ENCODE measurements around the gene HOXA9. TPM values are rescaled to one million over a fixed set of nuclear protein-coding genes. Genes with fewer than 3 reads are reported as not detected.

Gene HOXA9
- total RNA-seq, 6 donors from 2014 or later: 0.30 to 6.1 (median 0.49) TPM; not detected in 1

DNA sequence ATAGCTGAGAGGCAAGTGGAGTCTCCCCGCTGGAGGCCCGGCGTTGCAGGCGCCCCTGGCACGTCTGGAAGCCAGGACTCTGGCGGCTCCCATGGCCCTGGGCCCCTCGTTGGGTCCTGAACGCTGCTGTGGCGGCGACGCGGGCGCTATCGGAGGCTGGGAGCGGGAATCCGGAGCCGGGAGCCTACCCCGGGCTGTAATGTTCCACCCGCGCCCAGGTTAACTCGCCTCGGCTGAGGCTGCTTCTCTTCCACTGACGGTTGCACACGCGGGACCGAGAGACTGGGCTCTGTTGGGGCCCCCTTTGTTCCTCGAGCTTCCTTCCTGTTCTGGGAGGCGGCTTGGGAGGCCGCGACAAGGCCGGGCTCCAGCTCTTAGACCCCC is 20.6 kb downstream of the HOXA9 start:
- H3K27me3 ChIP-seq: peaks cover 0 to 29% (median 13%) of the 10 kb centered on the region in 4 donors
- H3K36me3 ChIP-seq: no peaks in the 10 kb centered on the region
- H3K9me3 ChIP-seq: no peaks in the 10 kb centered on the region
- peak overlapping the region; percentile 84 to 95 (median 88) for H3K27ac ChIP-seq
- TF ChIP-seq EP300 (IDR thresholded peaks at IDR 0.05) (no peak), POLR2AphosphoS5 (IDR thresholded peaks at IDR 0.05) (no peak), POLR2A (IDR thresholded peaks at IDR 0.05) (no peak)
- TF ChIP-seq, protein P1, sequence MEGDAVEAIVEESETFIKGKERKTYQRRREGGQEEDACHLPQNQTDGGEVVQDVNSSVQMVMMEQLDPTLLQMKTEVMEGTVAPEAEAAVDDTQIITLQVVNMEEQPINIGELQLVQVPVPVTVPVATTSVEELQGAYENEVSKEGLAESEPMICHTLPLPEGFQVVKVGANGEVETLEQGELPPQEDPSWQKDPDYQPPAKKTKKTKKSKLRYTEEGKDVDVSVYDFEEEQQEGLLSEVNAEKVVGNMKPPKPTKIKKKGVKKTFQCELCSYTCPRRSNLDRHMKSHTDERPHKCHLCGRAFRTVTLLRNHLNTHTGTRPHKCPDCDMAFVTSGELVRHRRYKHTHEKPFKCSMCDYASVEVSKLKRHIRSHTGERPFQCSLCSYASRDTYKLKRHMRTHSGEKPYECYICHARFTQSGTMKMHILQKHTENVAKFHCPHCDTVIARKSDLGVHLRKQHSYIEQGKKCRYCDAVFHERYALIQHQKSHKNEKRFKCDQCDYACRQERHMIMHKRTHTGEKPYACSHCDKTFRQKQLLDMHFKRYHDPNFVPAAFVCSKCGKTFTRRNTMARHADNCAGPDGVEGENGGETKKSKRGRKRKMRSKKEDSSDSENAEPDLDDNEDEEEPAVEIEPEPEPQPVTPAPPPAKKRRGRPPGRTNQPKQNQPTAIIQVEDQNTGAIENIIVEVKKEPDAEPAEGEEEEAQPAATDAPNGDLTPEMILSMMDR (IDR thresholded peaks at IDR 0.05): no peak
- no peak for ATAC-seq (ENCODE audit: low FRiP score in 2 of 2)
- H3K4me1 ChIP-seq: peaks cover 10 to 32% (median 13%) of the 10 kb centered on the region in 4 donors
- WGBS, 2 donors: 12 to 38% methylated on average over 9 to 31 of the region's 31 CpGs
- H3K4me3 ChIP-seq: peak overlapping the region in 3 of 4 donors; percentile 49 to 74 (median 62)
- DNase-seq: peak in 1 of 2 donors; percentile 85

DNA sequence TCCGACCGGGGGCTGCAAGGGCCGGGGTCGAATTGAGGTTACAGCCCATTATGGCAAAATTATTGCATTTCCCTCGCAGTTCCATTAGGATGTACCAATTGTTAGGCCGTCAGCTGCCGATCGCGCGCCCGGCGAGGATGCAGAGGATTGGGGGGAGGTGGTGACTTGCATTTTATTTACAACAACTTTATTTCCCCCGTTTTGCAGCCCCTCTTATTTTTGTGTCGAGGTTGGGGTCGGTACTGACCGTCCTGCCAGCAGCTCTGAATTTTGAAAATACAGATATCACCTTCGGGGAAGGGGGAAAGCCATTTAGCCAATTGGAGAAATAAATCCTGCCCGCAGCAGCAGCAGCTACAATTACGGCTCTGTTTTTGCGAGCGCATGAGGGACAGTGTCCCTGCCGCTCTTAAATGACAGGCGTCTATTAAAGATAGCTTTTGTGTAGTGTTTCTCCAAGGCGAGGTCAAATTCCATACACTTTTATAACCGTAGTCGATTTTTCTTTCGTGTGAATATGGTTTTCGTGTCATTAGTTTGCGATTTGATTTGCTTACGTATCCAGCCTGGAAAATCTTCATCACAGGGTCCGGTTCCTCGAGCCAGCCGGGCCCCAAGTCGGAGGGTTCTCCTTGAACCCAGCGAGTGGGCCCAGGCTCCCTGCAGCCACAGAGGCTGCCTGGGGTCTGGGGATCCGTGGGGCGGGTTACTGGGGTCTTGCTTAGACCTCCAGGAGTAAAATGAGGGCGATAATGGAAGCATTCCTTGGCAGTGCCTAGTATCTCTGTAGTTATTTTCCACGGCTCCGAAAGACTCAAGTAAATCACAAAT is 21.2 kb downstream of the HOXA9 start:
- no peaks in the 10 kb centered on the region for H3K36me3 ChIP-seq
- WGBS, 2 donors: 29 to 41% methylated on average over 40 of the region's 40 CpGs
- DNase-seq: no peak
- no peak for TF ChIP-seq EP300 (IDR thresholded peaks at IDR 0.05)
- TF ChIP-seq, protein P1 (IDR thresholded peaks at IDR 0.05): peak in 1 of 6 experiments; percentile 70
- H3K27me3 ChIP-seq: peaks cover 0 to 28% (median 12%) of the 10 kb centered on the region in 4 donors
- peak overlapping the region in 3 of 4 donors; percentile 49 to 74 (median 62) for H3K4me3 ChIP-seq
- H3K4me1 ChIP-seq: peaks cover 10 to 32% (median 13%) of the 10 kb centered on the region in 4 donors
- peak overlapping the region; percentile 84 to 95 (median 88) for H3K27ac ChIP-seq
- no peaks in the 10 kb centered on the region for H3K9me3 ChIP-seq
- no peak for ATAC-seq (ENCODE audit: low FRiP score in 2 of 2)

DNA sequence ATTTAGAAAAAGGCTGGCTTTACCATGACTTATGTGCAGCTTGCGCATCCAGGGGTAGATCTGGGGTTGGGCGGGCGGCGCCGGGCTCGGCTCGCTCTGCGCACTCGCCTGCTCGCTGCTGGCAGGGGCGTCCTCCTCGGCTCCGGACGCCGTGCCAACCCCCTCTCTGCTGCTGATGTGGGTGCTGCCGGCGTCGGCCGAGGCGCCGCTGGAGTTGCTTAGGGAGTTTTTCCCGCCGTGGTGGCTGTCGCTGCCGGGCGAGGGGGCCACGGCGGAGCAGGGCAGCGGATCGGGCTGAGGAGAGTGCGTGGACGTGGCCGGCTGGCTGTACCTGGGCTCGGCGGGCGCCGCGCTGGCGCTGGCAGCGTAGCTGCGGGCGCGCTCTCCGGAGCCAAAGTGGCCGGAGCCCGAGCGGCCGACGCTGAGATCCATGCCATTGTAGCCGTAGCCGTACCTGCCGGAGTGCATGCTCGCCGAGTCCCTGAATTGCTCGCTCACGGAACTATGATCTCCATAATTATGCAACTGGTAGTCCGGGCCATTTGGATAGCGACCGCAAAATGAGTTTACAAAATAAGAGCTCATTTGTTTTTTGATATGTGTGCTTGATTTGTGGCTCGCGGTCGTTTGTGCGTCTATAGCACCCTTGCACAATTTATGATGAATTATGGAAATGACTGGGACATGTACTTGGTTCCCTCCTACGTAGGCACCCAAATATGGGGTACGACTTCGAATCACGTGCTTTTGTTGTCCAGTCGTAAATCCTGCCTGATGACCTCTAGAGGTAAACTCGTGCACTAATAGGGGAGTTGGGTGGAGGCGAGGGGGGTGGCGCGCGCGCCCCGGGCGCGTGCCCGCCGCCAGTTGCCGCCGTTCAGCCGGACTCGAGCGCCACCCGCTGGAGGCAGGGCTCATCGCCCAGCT is 22.1 kb downstream of the HOXA9 start, which contains the start of gene HOXA5:
HOXA5 (minus strand) TSS at position 659 of the 927 bp plus-strand sequence; CDS start at position 585, 74 bp downstream.
- peak within 1 kb of the TSS; percentile 94 to 98 (median 96) for H3K27ac ChIP-seq
- TF ChIP-seq POLR2AphosphoS5 (IDR thresholded peaks at IDR 0.05) (peak; percentile 84 to 87), EP300 (IDR thresholded peaks at IDR 0.05) (peak in 1 of 4 donors; percentile 26), POLR2A (IDR thresholded peaks at IDR 0.05) (peak in 3 of 4 donors; percentile 47 to 85 (median 73))
- TF ChIP-seq, protein P1 (IDR thresholded peaks at IDR 0.05): peak in 5 of 6 experiments; percentile 76 to 92 (median 83)
- DNase-seq (peak; percentile 63 to 95), ATAC-seq (ENCODE audit: low FRiP score in 2 of 2) (peak; percentile 70 to 89)
- H3K27me3 ChIP-seq: peaks cover 0 to 22% (median 10%) of the 10 kb centered on the region in 4 donors
- 28 to 56% methylated on average over 53 to 61 of the region's 86 CpGs for whole genome bisulfite sequencing, 2 donors
- no peaks in the 10 kb centered on the region for H3K36me3 ChIP-seq
- peak within 1 kb of the TSS; percentile 47 to 74 (median 56) for H3K4me3 ChIP-seq
- peaks cover 9 to 32% (median 11%) of the 10 kb centered on the region in 4 donors for H3K4me1 ChIP-seq
- no peaks in the 10 kb centered on the region for H3K9me3 ChIP-seq

DNA sequence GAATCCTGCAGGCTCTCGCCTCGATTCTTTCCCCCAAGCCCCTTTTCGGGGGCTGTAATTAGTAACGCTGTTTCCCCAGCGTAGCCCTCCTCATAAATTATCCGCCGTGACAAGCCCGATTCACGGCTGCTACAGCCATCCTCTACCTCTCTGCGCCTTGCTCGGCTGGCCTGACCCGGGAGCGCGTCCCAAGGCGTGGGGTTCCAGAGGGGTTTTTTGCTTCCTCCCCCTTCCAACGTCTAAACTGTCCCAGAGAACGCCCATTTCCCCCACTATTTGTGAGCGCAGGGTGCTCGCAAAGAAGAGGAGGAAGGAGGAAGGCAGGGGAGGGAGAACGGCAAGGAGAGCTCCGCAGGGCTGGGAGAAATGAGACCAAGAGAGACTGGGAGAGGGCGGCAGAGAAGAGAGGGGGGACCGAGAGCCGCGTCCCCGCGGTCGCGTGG is 22.7 kb downstream of the HOXA9 start:
- WGBS, 2 donors: 25 to 33% methylated on average over 29 of the region's 29 CpGs

More for the DNA sequence above, 22.7 kb downstream of the HOXA9 start:
- no peak for TF ChIP-seq POLR2A (IDR thresholded peaks at IDR 0.05)
- TF ChIP-seq, protein P1 (IDR thresholded peaks at IDR 0.05): no peak
- no peak for TF ChIP-seq EP300 (IDR thresholded peaks at IDR 0.05)
- TF ChIP-seq POLR2AphosphoS5 (IDR thresholded peaks at IDR 0.05): no peak
- no peaks in the 10 kb centered on the region for H3K36me3 ChIP-seq
- ATAC-seq (ENCODE audit: low FRiP score in 2 of 2) (no peak), DNase-seq (peak in 1 of 2 donors; percentile 50)
- H3K27me3 ChIP-seq: peaks cover 0 to 15% (median 7%) of the 10 kb centered on the region in 4 donors
- peak overlapping the region; percentile 47 to 74 (median 56) for H3K4me3 ChIP-seq
- no peaks in the 10 kb centered on the region for H3K9me3 ChIP-seq
- peaks cover 4 to 25% (median 4%) of the 10 kb centered on the region in 4 donors for H3K4me1 ChIP-seq
- H3K27ac ChIP-seq: peak overlapping the region; percentile 94 to 98 (median 96)
